ENCODE data around the gene KCNJ11. TPM values are rescaled to one million over a fixed set of nuclear protein-coding genes. Genes with fewer than 3 reads are reported as not detected.

Gene KCNJ11
- total and polyA plus RNA-seq, 2 of the 4 experiments (the other 2 are of a cell fraction), result not detected

GRCh38 chr11:17378655-17379054 is 9.8 kb downstream of the KCNJ11 start:
- H3K9ac ChIP-seq (ENCODE audit: low read depth, low read length), result no peak overlapping the region
- no CpG with 5 or more reads among the region's 2 CpGs for WGBS, 2 experiments (ENCODE audit: extremely low coverage in 2 of 2, insufficient read length in 1 of 2)
- POLR2A ChIA-PET (ENCODE audit: unreplicated experiment), result no interaction called here

More at GRCh38 chr11:17378655-17379054, 9.8 kb downstream of the KCNJ11 start:
- DNase-seq (no peak), ATAC-seq (ENCODE audit: low read depth) (no peak)
- Histone ChIP-seq H4K5ac (ENCODE audit: low read depth, low read length) (no peak overlapping the region), H2BK5ac (ENCODE audit: low read depth, low read length, poor library complexity, severe bottlenecking) (no peak overlapping the region), H3K9me1 (ENCODE audit: insufficient read depth, low read length) (peaks cover 20% of the 10 kb centered on the region), H3K56ac (ENCODE audit: extremely low read depth, insufficient read depth, low read length) (no peak overlapping the region), H2BK20ac (ENCODE audit: low read depth, low read length) (no peak overlapping the region), H3K14ac (replicated peaks; ENCODE audit: low read depth, low read length) (no peak overlapping the region), H3K4ac (ENCODE audit: low read depth, low read length) (no peak overlapping the region), H2BK15ac (ENCODE audit: low read depth, low read length) (no peak overlapping the region), H3K79me1 (ENCODE audit: low read depth in 1 of 2, low read length in 2 of 2) (no peaks in the 10 kb centered on the region), H3K27me3 (ENCODE audit: control insufficient read depth, insufficient read depth, low read length) (no peaks in the 10 kb centered on the region), H3K4me1 (ENCODE audit: control insufficient read depth, insufficient read depth, low read length) (peaks cover 11% of the 10 kb centered on the region), H4K8ac (ENCODE audit: low read depth in 2 of 2, low read length in 2 of 2) (no peak overlapping the region), H3K4me3 (ENCODE audit: insufficient read depth, low read depth, low read length) (no peak overlapping the region), H2BK120ac (ENCODE audit: low read depth, low read length) (no peak overlapping the region), H3K9me3 (ENCODE audit: control insufficient read depth, insufficient read depth, low read length) (0 out of 2 replicates have a peak, but pooled peaks cover 3% of the 10 kb centered on the region), H3K36me3 (ENCODE audit: control insufficient read depth, insufficient read depth, low read length) (peaks cover 4% of the 10 kb centered on the region; the same call in 1 of the 2 replicates), H3K4me2 (ENCODE audit: low read depth, low read length) (no peak overlapping the region), H4K20me1 (ENCODE audit: insufficient read depth, low read length) (no peaks in the 10 kb centered on the region), H2AFZ (replicated peaks; ENCODE audit: low read length, poor library complexity) (no peak overlapping the region), H2AK5ac (ENCODE audit: low read depth, low read length) (no peak overlapping the region), H3K27ac (ENCODE audit: insufficient read depth, low read length) (no peak overlapping the region), H3K18ac (ENCODE audit: low read depth, low read length) (no peak overlapping the region), H3K23ac (ENCODE audit: low read depth, low read length) (no peak overlapping the region), H4K91ac (ENCODE audit: insufficient read depth, low read depth, low read length) (no peak overlapping the region), H2AK9ac (replicated peaks; ENCODE audit: low read depth, low read length, poor library complexity) (no peak overlapping the region)
- in situ Hi-C loops (cut with MboI; ENCODE audit: low sequenced_read_pairs), result no loop called here
- intact Hi-C loops (cut with micrococcal nuclease), result no loop called here
- TF ChIP-seq BHLHE40 (IDR thresholded peaks at IDR 0.05; ENCODE audit: low read depth, low read length) (no peak), POLR2A (IDR thresholded peaks at IDR 0.05; ENCODE audit: low read depth, low read length) (no peak), FOS (IDR thresholded peaks at IDR 0.05; ENCODE audit: low read depth, low read length) (no peak), ELK1 (IDR thresholded peaks at IDR 0.05; ENCODE audit: borderline replicate concordance, low read depth, low read length) (no peak), RCOR1 (IDR thresholded peaks at IDR 0.05; ENCODE audit: insufficient replicate concordance, low read length) (no peak), NFE2L2 (IDR thresholded peaks at IDR 0.05; ENCODE audit: low read depth, low read length) (no peak), USF2 (IDR thresholded peaks at IDR 0.05; ENCODE audit: low read depth, low read length) (no peak), RAD21 (IDR thresholded peaks at IDR 0.05; ENCODE audit: low read length) (no peak), MAFK (IDR thresholded peaks at IDR 0.05; ENCODE audit: low read depth, low read length) (no peak), RFX5 (IDR thresholded peaks at IDR 0.05; ENCODE audit: low read depth, low read length) (no peak)
- dilution Hi-C loops (cut with HindIII; ENCODE audit: low sequenced_read_pairs, unreplicated experiment), result no loop called here
- CTCF ChIA-PET, result interaction anchor here (0.9 kb wide), 1 partner anchor 10 kb away, joined by 3 read pairs; no protein-coding TSS in a partner anchor
- no TSS peak for BruUV-seq (replicated peaks)
